ENCODE measurements around the gene MYL11.
A peak's percentile ranks its signal among the peaks of the same experiment; 100 is the strongest.

Gene MYL11

GRCh38 chr16:30350134-30350871 is 24.3 kb upstream of the MYL11 start:
- Histone ChIP-seq H2AFZ (ENCODE audit: low read length) (no peak overlapping the region), H3F3A (ENCODE audit: insufficient read depth, low read length) (peaks cover 7% of the 10 kb centered on the region), H3K9ac (ENCODE audit: low read length) (peak overlapping the region; percentile 61), H3K36me3 (ENCODE audit: insufficient read depth, low read length) (peaks cover 39% of the 10 kb centered on the region), H3K4me2 (ENCODE audit: low read length) (peak overlapping the region; percentile 60), H3K9me2 (ENCODE audit: low read depth, low read length) (no peaks in the 10 kb centered on the region), H3K27me3 (ENCODE audit: insufficient read depth, low read length) (no peaks in the 10 kb centered on the region), H3K27ac (ENCODE audit: low read depth, low read length, poor library complexity, severe bottlenecking) (peak overlapping the region; percentile 99), H3K9me3 (ENCODE audit: low read length) (no peaks in the 10 kb centered on the region), H3K4me3 (ENCODE audit: low read depth, low read length, poor library complexity, severe bottlenecking) (peak overlapping the region; percentile 31), H3K79me2 (ENCODE audit: insufficient read depth, low read length) (peaks cover 10% of the 10 kb centered on the region; the same call in 1 of the 2 replicates), H3K4me1 (ENCODE audit: insufficient read depth, low read length, severe bottlenecking) (peaks cover 85% of the 10 kb centered on the region), H4K20me1 (ENCODE audit: insufficient read depth, low read length) (no peaks in the 10 kb centered on the region)
- TF ChIP-seq CTCF (IDR thresholded peaks at IDR 0.05; ENCODE audit: low read length) (no peak), EZH2 (IDR thresholded peaks at IDR 0.05; ENCODE audit: borderline replicate concordance, low read length) (no peak)

- Histone ChIP-seq H3K9me3 (ENCODE audit: low read length) (no peaks in the 10 kb centered on the region), H3F3A (ENCODE audit: insufficient read depth, low read length) (peaks cover 7% of the 10 kb centered on the region), H3K9me2 (ENCODE audit: low read depth, low read length) (no peaks in the 10 kb centered on the region), H3K79me2 (ENCODE audit: insufficient read depth, low read length) (peaks cover 10% of the 10 kb centered on the region; the same call in 1 of the 2 replicates), H4K20me1 (ENCODE audit: insufficient read depth, low read length) (no peaks in the 10 kb centered on the region), H3K27ac (ENCODE audit: low read depth, low read length, poor library complexity, severe bottlenecking) (peak overlapping the region; percentile 99), H3K4me3 (ENCODE audit: low read depth, low read length, poor library complexity, severe bottlenecking) (peak overlapping the region; percentile 31), H3K4me2 (ENCODE audit: low read length) (peak overlapping the region; percentile 60), H3K27me3 (ENCODE audit: insufficient read depth, low read length) (no peaks in the 10 kb centered on the region), H3K9ac (ENCODE audit: low read length) (peak overlapping the region; percentile 61), H3K4me1 (ENCODE audit: insufficient read depth, low read length, severe bottlenecking) (peaks cover 85% of the 10 kb centered on the region), H3K36me3 (ENCODE audit: insufficient read depth, low read length) (peaks cover 39% of the 10 kb centered on the region), H2AFZ (ENCODE audit: low read length) (no peak overlapping the region)
- TF ChIP-seq CTCF (IDR thresholded peaks at IDR 0.05; ENCODE audit: low read length) (no peak), EZH2 (IDR thresholded peaks at IDR 0.05; ENCODE audit: borderline replicate concordance, low read length) (no peak)
Measured at GRCh38 chr16:30351001-30351441, 23.6 kb upstream of the MYL11 start.

GRCh38 chr16:30351586-30352419 is 22.8 kb upstream of the MYL11 start:
- H3K9me3 ChIP-seq (ENCODE audit: low read length) = no peaks in the 10 kb centered on the region
- peaks cover 88% of the 10 kb centered on the region for H3K4me1 ChIP-seq (ENCODE audit: insufficient read depth, low read length, severe bottlenecking)
- H2AFZ ChIP-seq (ENCODE audit: low read length) = no peak overlapping the region
- H3K79me2 ChIP-seq (ENCODE audit: insufficient read depth, low read length) = peaks cover 10% of the 10 kb centered on the region; the same call in 1 of the 2 replicates
- H4K20me1 ChIP-seq (ENCODE audit: insufficient read depth, low read length) = no peaks in the 10 kb centered on the region
- peaks cover 7% of the 10 kb centered on the region for H3F3A ChIP-seq (ENCODE audit: insufficient read depth, low read length)
- H3K4me2 ChIP-seq (ENCODE audit: low read length) = peak overlapping the region; percentile 60
- H3K4me3 ChIP-seq (ENCODE audit: low read depth, low read length, poor library complexity, severe bottlenecking) = peak overlapping the region; percentile 31
- no peaks in the 10 kb centered on the region for H3K9me2 ChIP-seq (ENCODE audit: low read depth, low read length)
- no peaks in the 10 kb centered on the region for H3K27me3 ChIP-seq (ENCODE audit: insufficient read depth, low read length)
- peaks cover 43% of the 10 kb centered on the region for H3K36me3 ChIP-seq (ENCODE audit: insufficient read depth, low read length)
- TF ChIP-seq CTCF (IDR thresholded peaks at IDR 0.05; ENCODE audit: low read length) = no peak
- TF ChIP-seq EZH2 (IDR thresholded peaks at IDR 0.05; ENCODE audit: borderline replicate concordance, low read length) = no peak
- peak overlapping the region; percentile 61 for H3K9ac ChIP-seq (ENCODE audit: low read length)
- peak overlapping the region; percentile 99 for H3K27ac ChIP-seq (ENCODE audit: low read depth, low read length, poor library complexity, severe bottlenecking)
